ENCODE data around the gene SUSD4. TPM values are rescaled to one million over a fixed set of nuclear protein-coding genes. Genes with fewer than 3 reads are reported as not detected.

The SUSD4 gene
- total RNA-seq, 2 experiments from 2014 or later: 13.0 to 13.8 TPM

GRCh38 chr1:223298701-223299100, 65.3 kb downstream of the SUSD4 start:
- H3K4me3 Mint-ChIP-seq: no peak overlapping the region
- ATAC-seq (ENCODE audit: poor library complexity): no peak
- ChIA-PET POLR2A (no interaction called here), CTCF (no interaction called here)
- peaks cover 5% of the 10 kb centered on the region for H3K36me3 Mint-ChIP-seq (ENCODE audit: low read depth)
- intact Hi-C loops (cut with DNase I, micrococcal nuclease): no loop called here
- peaks cover 32% of the 10 kb centered on the region for H3K4me1 Mint-ChIP-seq (ENCODE audit: low read depth)
- DNase-seq: no peak
- no peaks in the 10 kb centered on the region for H3K27me3 Mint-ChIP-seq
- peaks cover 2% of the 10 kb centered on the region for H3K9me3 Mint-ChIP-seq
- H3K36me3 ChIP-seq (ENCODE audit: insufficient read depth, low read length): no peaks in the 10 kb centered on the region
- peaks cover 0 to 3% of the 10 kb centered on the region in 2 experiments for H3K9me3 ChIP-seq (ENCODE audit: control insufficient read depth in 1 of 2, insufficient read depth in 1 of 2, low read length in 2 of 2)
- no peaks in the 10 kb centered on the region for H3K27me3 ChIP-seq (ENCODE audit: control insufficient read depth in 1 of 2, insufficient read depth in 2 of 2, low read length in 2 of 2)
- no peak overlapping the region for H3K27ac ChIP-seq (ENCODE audit: low read depth in 1 of 2, low read length in 2 of 2)
- peaks cover 23% of the 10 kb centered on the region for H3K4me1 ChIP-seq (ENCODE audit: insufficient read depth, low read length)
- H3K27ac Mint-ChIP-seq: no peak overlapping the region
- H3K4me3 ChIP-seq (ENCODE audit: low read length): no peak overlapping the region
- no peak for TF ChIP-seq CTCF (IDR thresholded peaks at IDR 0.05)

GRCh38 chr1:223297800-223298199, 66.2 kb downstream of the SUSD4 start:
- H3K27ac Mint-ChIP-seq: no peak overlapping the region
- H3K4me1 Mint-ChIP-seq (ENCODE audit: low read depth): peaks cover 31% of the 10 kb centered on the region
- DNase-seq (no peak), ATAC-seq (ENCODE audit: poor library complexity) (no peak)
- Histone ChIP-seq H3K4me1 (ENCODE audit: insufficient read depth, low read length) (peaks cover 23% of the 10 kb centered on the region), H3K27ac (ENCODE audit: low read depth in 1 of 2, low read length in 2 of 2) (no peak overlapping the region), H3K36me3 (ENCODE audit: insufficient read depth, low read length) (no peaks in the 10 kb centered on the region), H3K9me3 (ENCODE audit: control insufficient read depth in 1 of 2, insufficient read depth in 1 of 2, low read length in 2 of 2) (no peaks in the 10 kb centered on the region), H3K4me3 (ENCODE audit: low read length) (no peak overlapping the region), H3K27me3 (ENCODE audit: control insufficient read depth in 1 of 2, insufficient read depth in 2 of 2, low read length in 2 of 2) (no peaks in the 10 kb centered on the region)
- POLR2A ChIA-PET: no interaction called here
- no peaks in the 10 kb centered on the region for H3K9me3 Mint-ChIP-seq
- CTCF ChIA-PET: no interaction called here
- no peak for TF ChIP-seq CTCF (IDR thresholded peaks at IDR 0.05)
- intact Hi-C loops (cut with DNase I, micrococcal nuclease): no loop called here
- no peak overlapping the region for H3K4me3 Mint-ChIP-seq
- H3K27me3 Mint-ChIP-seq: no peaks in the 10 kb centered on the region
- peaks cover 4% of the 10 kb centered on the region for H3K36me3 Mint-ChIP-seq (ENCODE audit: low read depth)

GRCh38 chr1:223291796-223292195, 72.2 kb downstream of the SUSD4 start:
- Mint-ChIP-seq H3K9me3 (no peaks in the 10 kb centered on the region), H3K4me1 (ENCODE audit: low read depth) (peaks cover 5% of the 10 kb centered on the region), H3K36me3 (ENCODE audit: low read depth) (peaks cover 26% of the 10 kb centered on the region), H3K27me3 (no peaks in the 10 kb centered on the region), H3K4me3 (no peak overlapping the region), H3K27ac (no peak overlapping the region)
- Histone ChIP-seq H3K4me1 (ENCODE audit: insufficient read depth, low read length) (no peaks in the 10 kb centered on the region), H3K36me3 (ENCODE audit: insufficient read depth, low read length) (no peaks in the 10 kb centered on the region), H3K9me3 (ENCODE audit: control insufficient read depth in 1 of 2, insufficient read depth in 1 of 2, low read length in 2 of 2) (no peaks in the 10 kb centered on the region), H3K4me3 (ENCODE audit: low read length) (no peak overlapping the region), H3K27me3 (ENCODE audit: control insufficient read depth in 1 of 2, insufficient read depth in 2 of 2, low read length in 2 of 2) (no peaks in the 10 kb centered on the region), H3K27ac (ENCODE audit: low read depth in 1 of 2, low read length in 2 of 2) (no peak overlapping the region)
- POLR2A ChIA-PET: no interaction called here
- TF ChIP-seq CTCF (IDR thresholded peaks at IDR 0.05): no peak
- intact Hi-C loops (cut with DNase I, micrococcal nuclease): no loop called here
- CTCF ChIA-PET: no interaction called here
- ATAC-seq (ENCODE audit: poor library complexity) (no peak), DNase-seq (no peak)
